HG02610 (cell line): ENCODE data around the gene PARP14.
"Not testable (repeated sequence)": the region's sequence is repeated elsewhere in the genome, so short reads cannot be mapped to it uniquely, and the experiment has no call there.

Experiments used
- ATAC-seq: cut with Tn5 transposase; IDR thresholded peaks from one replicate; pipeline ENCODE4 v1.9.1; 2021; ENCODE audit warnings: mild to moderate bottlenecking, moderate library complexity; ENCODE audit not compliant: unreplicated experiment

PARP14 gene

GRCh38 chr3:122714273-122714672, 33.6 kb downstream of the PARP14 start:
- no peak for ATAC-seq

GRCh38 chr3:122716667-122717066, 36.0 kb downstream of the PARP14 start:
- ATAC-seq = no peak

GRCh38 chr3:122719273-122719921, 38.8 kb downstream of the PARP14 start:
- ATAC-seq = no peak

- no peak for ATAC-seq
Observed at GRCh38 chr3:122725106-122725505, 44.5 kb downstream of the PARP14 start.

GRCh38 chr3:122727294-122727693, 46.7 kb downstream of the PARP14 start:
- no peak for ATAC-seq

- ATAC-seq = no peak
Observed at GRCh38 chr3:122727766-122728165, 47.1 kb downstream of the PARP14 start.

GRCh38 chr3:122728186-122728585, 47.5 kb downstream of the PARP14 start:
- no peak for ATAC-seq

- ATAC-seq = no peak
Observed at GRCh38 chr3:122728756-122729514, 48.3 kb downstream of the PARP14 start.

GRCh38 chr3:122730240-122730639, 49.6 kb downstream of the PARP14 start:
- ATAC-seq = no peak

GRCh38 chr3:122732682-122733525, 52.3 kb downstream of the PARP14 start:
- not testable (repeated sequence) for ATAC-seq

- ATAC-seq = no peak
Observed at GRCh38 chr3:122739172-122739571, 58.5 kb downstream of the PARP14 start.

- ATAC-seq = no peak
Observed at GRCh38 chr3:122742234-122742633, 61.6 kb downstream of the PARP14 start.

- no peak for ATAC-seq
Observed at GRCh38 chr3:122743581-122744120, 63.0 kb downstream of the PARP14 start.

- no peak for ATAC-seq
Observed at GRCh38 chr3:122745369-122746021, 64.9 kb downstream of the PARP14 start.

GRCh38 chr3:122747295-122747694, 66.7 kb downstream of the PARP14 start:
- not testable (repeated sequence) for ATAC-seq

GRCh38 chr3:122748347-122748746, 67.7 kb downstream of the PARP14 start:
- ATAC-seq = no peak

GRCh38 chr3:122754929-122755328, 74.3 kb downstream of the PARP14 start:
- peak; percentile 59 for ATAC-seq

GRCh38 chr3:122755491-122755890, 74.9 kb downstream of the PARP14 start:
- no peak for ATAC-seq

GRCh38 chr3:122758877-122759560, 78.4 kb downstream of the PARP14 start:
- ATAC-seq = no peak
